Measurements from ENCODE around the gene EXT2.

Gene EXT2

GRCh38 chr11:44088377-44088776, 7.1 kb upstream of the EXT2 start:
- DNase-seq, result no peak

GRCh38 chr11:44088871-44089270, 6.6 kb upstream of the EXT2 start:
- DNase-seq, result no peak

DNA sequence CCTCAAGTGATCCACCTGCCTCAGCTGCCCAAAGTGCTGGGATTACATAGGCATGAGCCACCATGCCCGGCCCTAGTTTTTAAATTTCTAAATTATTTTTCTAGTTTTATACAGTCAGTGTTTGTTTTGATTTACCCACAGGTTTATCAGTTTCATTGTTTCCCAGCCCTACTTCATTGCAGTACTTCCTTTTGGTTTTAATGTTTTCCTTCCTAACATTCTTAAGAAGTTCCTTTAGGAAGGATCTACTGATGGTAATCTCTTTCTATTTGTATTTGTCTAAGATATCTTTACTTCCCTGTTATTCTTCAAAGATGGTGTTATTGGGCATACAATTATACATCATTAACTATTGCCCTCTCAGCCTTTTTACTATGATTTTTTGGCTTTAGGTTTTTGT, 4.9 kb upstream of the EXT2 start:
- no peak for DNase-seq

DNA sequence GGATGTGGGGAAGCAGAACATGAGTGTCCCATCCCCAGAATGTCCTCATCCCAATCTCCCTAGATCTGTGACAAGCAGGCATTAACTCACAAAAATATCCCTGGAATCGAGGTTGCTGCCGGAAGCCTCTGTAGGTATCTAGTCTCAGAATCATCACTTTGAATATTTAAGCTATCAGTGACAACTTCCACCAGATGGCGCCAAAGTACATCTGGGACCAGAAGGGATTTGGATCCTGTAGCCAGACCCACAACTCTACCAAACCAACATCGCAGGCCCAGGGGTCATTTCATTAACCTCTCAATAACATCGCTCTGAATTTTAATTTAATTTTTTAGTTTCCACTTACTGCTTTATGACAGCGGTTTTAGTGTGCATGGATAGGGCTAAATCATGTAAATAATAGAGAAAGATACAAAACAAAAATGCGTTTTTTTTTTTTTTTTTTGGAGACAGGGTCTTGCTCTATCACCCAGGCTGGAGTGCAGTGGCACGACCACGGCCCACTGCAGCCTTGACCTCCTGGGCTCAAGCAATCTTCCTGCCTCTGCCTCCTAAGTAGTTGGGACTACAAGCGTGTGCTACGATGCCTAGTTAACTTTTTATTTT, 1.1 kb upstream of the EXT2 start:
- DNase-seq, result peak; percentile 77

DNA sequence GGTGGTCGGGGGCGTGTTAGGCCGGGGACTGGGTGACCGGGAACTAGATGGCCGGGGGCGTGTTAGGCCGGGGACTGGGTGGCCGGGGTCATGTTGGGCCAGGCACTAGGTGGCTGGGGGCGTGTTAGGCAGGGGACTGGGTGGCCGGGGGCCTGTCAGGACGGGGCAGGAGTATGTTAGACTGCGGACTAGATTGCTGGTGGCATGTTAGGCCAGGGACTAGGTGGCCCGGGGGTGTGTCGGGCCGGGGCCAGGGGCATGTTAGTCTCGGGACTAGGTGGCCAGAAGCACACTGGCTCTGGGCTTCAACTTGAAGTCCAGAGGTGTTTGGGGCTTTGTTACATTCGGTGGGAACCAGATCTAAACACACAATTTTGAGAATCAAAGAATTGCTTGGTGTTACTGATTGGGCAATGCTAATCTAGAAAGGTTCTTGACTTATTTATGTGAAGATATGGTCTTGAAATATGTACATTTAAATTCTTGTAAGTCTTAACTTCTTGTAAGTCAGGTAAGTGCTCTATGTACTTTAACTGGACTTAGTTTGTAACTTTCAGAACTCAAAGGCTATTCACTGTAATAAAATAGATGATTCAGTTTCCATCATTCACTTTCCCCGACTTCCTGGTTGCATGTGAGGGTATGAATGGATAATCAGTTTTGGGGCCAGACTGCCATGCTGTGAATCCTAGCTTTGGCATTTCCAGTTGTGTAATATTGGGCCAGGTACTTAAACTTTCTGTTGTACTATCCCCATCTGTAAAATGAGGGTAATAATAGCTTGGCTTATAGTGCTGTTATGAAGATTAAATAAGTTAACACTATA, 1.1 kb downstream of the EXT2 start:
- peak; percentile 48 for DNase-seq

DNA sequence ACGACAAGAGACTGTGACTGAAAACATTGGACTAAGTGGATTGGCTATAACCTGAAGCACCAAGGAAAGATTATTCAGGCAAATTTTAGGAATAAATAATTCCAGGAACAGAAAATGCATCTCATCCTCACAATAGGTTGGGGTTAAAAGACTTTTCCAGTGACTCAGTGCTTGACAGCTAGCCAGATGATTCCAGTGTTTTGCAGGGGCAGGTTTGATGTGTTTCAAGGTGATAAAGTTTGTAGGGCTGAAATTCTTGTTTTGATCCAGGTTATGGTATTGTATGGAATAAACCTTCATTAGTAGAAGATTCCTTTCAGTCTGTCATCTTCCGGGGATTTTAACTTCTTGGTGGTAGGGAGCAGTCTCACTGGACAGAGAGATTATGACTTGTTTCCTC, 2.3 kb downstream of the EXT2 start:
- no peak for DNase-seq

DNA sequence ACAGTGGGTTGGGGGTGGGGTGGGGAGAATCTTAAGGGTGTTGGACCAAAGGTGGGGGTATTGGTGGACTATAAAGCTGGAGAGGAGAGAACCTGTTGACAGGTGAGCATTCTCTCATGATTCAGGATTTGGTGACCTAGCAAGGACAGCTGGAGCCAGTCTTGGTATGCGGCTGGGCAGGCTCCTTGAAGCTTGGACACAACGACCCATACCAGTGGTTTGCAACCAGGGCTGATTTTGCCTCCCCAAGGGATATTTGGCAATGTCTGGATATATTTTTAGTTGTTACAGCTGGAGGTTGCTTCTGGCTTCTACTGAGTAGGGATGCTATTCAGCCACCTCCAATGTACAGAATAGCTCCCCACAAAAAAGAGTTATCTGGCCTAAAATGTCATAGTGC, 5.6 kb downstream of the EXT2 start:
- no peak for DNase-seq

DNA sequence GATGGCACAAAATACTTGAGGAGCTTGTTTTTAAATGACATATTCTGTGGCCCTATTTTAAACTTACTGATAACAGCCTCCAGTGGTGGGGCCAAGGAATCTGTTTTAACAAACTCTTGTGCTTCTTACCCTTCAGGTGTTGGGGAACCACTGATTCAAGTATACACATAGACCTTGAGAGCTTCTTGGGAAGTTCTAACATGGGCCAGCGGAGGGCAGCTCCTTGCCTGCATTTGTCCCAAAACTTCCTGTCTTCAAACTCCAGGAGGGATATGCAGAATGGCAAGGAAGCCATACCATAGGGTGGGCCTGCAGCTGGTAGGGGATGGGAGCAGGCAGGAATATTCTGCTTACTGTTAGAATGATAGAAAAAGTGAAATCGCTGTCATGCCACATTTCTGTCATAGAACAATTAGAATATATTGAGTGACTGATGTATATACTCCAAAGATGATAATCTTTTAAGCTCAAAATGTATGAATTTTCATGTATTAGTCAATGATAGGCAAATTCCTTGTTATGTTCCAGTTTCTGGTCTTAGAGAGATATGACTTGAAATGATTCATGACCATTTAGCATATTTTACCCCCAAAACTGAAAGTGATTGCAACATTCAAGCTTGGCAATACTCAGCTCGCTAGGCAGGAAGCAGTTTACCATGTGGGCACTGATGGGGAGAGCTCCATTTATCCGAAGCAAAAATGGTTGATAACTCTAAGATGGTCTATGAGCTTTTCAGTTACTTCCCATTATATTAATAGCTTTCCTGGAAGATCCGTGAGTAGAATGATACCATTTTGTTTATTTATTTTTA, 9.2 kb downstream of the EXT2 start:
- DNase-seq, result no peak

DNA sequence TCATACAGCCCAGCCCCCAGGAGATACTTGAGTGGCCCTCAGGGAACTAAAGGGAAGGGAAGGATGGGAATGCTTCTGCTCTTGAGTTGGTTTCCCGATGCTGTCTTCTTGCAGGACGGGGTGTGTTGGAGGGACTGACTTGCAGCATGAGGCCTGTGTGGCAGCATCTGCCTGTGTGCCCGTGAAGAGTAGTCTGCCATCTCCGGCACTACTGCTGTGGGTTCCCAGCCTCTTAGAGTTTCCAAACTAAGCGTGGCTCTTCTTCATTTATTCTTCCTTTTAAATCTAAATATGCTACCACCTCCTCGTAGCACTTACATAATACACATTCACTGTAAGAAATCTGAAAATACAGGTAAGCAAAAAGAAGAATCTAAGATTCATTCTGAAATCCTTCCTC, 12.8 kb downstream of the EXT2 start:
- no peak for DNase-seq

DNA sequence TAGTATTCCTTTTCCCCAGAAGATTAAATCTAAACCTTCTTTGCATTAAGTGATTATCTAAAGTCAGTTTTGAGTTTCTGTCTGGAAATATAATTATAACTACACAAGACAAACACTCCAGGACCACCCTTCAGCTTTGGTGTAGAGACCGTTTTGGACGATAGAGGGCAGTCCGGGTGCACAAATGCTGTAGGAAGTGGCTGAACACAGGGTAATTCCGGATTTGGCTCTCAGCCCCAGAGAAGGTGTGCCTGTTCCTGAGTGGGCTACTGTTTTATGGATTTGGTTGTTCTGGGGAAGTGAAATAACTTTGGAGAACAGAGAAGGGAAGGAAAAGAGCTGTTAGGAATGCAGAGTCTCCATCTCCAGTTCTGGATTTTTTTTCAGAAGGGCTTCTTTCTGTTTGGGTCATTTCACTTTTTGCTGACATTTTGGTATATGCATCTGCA, 14.8 kb downstream of the EXT2 start:
- peak; percentile 47 for DNase-seq

DNA sequence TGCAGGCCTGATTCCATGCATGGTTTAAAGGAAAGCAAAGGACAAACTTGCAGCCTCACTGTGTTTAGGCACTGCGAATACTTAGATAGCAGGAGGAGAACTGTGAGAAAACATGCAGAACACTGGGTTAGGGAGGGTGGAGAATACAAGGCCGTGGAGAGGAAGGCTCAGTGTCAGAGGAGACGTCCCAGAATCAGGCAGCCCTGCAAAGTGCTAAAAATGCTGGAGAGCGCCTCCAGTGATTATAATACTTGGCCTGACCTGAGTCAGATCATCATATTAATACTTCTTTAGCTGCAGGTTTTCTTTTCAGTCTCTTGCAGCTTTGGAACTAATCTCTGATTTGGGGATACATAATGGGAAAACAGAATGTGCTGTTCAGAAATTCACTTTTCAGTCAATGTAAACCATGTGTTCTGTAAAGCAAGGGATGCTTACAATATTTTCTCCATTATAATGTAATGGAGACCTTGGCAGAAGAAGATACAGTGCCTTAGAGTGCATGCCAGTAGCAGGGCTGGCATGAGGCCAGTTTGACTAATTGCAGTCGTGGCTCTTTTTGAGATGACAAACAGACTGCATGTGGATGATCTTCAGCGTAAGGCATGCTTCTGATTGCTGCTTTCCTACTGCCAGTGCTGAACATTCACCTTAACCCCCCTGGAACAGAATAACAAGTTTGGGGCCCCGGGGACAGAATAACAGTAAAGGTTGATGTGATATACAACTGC, 16.8 kb downstream of the EXT2 start:
- DNase-seq, result peak; percentile 83

DNA sequence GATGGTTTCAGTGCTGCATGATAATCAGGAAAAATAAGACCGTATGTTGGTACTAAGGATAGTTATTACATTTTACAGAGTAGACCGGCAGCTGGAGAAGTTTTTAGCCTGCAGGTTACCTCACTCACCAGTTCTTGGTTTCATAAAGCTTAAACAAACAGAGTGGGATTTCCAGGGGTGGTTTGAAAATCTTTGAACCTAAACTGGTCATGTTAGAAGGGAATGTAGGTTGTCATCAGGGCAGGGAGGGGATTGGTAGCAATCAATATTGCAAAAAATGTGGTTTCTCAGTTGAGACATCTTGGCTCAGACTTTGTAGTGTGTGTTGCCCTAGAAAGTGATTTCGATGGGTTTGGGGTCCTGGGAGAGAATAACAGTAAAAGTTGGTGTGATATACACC, 17.5 kb downstream of the EXT2 start:
- no peak for DNase-seq

DNA sequence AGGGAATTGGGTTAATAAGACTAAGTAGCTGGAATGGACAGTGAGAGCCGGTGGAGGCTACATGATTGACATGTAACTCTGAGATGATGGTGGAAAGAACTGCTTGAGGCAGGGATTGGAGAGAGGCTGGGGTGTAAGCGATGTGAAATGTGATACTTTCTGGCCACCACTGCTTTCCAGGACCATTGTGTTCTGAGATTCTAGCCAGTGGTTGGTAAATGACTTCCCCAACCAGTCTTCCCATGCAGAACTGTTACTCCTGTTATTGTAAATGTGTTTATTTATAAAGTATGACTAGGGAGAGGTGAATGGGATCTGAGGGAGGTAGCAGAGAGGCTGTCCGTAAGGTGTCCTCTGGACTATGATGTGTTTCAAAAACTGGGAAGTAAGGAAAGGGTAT, 18.1 kb downstream of the EXT2 start:
- no peak for DNase-seq

DNA sequence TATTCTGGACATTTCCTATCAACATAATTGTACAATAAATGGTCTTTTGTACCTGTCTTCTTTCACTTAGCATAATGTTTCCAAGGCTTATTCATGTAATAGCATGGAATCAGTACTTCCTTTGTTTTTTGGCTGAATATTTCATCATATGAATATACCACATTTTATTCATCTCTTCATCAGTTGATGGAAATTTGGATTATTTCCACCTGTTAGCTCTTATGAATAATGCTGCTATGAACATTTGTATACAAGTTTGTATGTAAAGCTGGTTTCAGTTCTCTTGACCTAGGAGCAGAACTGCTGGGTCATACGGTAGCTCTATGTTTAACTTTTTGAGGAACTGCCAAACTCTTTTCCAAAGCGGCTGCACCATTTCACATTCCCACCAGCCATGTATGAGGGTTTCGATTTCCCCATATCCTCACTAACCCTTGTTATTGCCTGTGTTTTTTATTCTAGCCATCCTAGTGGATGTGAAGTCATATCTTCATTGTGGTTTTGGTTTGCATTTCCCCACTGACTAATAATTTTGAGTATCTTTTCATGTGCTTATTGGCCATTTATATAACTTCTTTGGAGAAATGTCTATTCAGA, 20.9 kb downstream of the EXT2 start:
- no peak for DNase-seq

- DNase-seq, result no peak
Measured at GRCh38 chr11:44120169-44120568, 24.7 kb downstream of the EXT2 start.

- DNase-seq, result no peak
Measured at GRCh38 chr11:44125598-44125997, 30.1 kb downstream of the EXT2 start.

DNA sequence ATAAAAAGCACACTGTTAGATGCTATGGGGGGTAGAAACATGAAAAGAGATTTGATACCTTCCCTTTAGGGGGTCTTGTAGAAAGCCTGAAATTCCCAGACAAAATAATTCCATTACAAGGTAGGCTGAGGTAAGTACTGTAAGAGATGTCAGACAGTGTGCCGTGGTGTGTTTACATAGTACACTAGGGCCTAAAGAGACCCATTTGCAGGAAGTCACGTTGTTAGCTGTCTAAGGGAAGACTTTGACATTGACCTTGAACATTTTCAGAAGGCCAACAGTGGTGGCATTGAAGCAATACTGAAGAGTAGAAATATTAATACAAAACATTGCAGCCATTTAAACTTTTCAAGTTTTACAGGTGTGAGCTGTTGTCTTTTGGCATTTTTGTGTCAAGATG, 30.8 kb downstream of the EXT2 start:
- no peak for DNase-seq

GRCh38 chr11:44127130-44127529, 31.7 kb downstream of the EXT2 start:
- no peak for DNase-seq

GRCh38 chr11:44128729-44129128, 33.3 kb downstream of the EXT2 start:
- DNase-seq, result no peak

DNA sequence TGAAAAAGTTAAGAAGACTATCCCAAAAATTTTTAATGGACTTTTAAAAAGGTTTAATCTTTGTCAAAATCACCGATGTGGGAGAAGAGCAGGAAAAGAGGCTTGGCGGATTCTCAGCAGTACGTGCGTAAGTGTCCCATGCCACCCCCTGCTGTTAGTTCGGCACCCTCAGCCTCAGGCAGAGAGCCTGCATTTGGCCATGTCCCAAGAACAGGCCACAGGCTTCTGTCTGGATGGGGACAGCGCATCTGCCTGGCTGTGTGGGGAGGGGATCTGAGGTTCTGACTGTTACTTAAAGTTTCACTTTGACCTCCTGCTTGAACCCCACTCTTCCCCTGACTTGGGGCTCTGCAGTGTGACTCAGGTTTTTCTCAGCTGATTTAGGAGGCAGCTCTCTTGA, 35.3 kb downstream of the EXT2 start:
- DNase-seq, result no peak

DNA sequence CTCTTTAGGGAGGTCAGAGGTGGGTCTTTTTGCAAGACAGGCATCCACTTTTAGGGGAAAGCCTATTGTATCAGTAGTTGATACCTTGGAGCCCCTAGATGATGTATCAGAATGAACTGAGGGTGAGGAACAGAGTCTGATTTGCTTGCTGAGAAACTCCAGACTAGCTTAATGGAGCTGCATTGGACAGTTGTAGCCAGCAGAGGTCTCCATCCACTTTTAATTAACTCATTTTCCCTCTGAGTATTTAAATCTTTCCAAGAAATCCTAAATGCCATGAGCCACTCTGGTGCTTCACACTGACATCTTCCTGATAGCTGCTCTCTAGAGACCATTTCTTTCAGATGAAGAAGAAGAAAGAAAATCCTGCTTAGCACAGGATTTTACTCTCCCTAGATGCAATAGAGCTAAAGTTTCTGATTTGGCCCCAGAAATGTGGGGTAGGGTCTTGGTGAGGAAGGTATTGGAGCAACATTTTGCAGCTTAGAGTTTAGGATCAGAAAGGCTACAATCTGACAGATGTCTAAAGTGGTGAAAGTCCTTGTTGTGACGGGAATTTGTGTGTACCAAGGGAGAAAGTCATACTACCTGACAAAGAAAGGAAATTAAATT, 38.0 kb downstream of the EXT2 start:
- DNase-seq, result peak; percentile 46

DNA sequence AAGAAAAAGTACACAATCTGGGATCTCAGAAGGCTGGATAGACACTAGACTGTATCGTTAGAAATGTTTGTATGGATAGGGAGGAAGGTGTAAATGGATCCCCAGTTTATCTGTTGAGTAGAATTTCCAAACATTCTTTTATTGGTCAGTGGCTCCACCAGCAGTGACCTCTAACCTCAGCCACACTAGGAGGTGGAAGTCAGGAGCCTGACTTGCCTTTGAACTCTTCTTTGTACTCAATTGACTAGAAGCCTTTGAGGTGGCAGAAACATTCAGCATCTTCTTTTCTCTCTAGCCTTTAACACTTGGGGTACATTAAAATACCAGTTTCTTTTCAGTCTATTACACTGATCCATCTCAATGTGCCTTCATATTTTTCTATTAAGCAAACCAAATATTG, 39.1 kb downstream of the EXT2 start:
- DNase-seq, result no peak
